GM18867 (cell line): ENCODE results near the gene AMOTL2.
A peak's percentile ranks its signal among the peaks of the same experiment; 100 is the strongest.

Experiments used
- ATAC-seq: cut with Tn5 transposase; IDR thresholded peaks from one replicate; pipeline ENCODE4 v1.9.1; 2021; ENCODE audit warnings: mild to moderate bottlenecking, moderate library complexity; ENCODE audit not compliant: unreplicated experiment

The AMOTL2 gene

DNA sequence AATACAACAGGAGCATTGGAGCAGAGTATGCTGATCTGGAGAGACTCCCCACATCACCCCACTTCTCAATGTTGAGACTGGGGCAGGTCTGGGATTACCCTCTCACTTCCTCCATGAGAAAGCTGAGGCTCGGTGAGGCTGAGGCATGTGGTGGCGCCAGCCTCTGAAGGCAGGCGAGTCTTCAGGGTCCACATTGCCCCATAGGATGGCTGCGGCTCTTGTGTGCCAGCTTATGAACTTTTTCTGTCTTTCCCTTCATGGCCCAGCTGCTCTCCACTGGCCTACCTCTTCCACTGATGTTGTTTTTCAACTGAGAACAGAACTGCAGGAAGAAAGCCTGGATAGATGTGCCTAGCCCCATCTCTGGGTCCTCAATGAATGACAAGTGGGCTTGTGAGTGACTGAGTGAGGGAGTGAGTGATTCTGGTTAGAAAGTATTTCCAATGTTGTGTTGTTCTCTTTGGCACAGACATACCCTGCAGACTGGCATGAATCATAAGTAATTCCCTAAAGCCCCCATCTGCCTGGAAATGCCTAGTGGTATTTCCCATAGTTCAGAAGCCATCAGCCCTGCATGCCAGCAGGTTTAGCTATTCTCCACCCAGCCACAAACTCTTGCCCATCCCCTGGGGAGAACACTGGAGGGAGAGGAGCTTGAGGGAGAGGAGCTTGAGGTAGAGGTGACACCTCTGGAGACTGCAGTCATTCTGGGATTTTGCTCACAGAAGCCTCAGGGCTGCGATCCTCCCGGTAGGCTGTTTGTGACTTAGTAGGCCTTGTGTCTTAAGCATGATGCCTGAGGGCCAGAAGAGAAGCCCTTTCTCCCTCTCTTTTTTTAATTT, 56.9 kb downstream of the AMOTL2 start:
- ATAC-seq = no peak

DNA sequence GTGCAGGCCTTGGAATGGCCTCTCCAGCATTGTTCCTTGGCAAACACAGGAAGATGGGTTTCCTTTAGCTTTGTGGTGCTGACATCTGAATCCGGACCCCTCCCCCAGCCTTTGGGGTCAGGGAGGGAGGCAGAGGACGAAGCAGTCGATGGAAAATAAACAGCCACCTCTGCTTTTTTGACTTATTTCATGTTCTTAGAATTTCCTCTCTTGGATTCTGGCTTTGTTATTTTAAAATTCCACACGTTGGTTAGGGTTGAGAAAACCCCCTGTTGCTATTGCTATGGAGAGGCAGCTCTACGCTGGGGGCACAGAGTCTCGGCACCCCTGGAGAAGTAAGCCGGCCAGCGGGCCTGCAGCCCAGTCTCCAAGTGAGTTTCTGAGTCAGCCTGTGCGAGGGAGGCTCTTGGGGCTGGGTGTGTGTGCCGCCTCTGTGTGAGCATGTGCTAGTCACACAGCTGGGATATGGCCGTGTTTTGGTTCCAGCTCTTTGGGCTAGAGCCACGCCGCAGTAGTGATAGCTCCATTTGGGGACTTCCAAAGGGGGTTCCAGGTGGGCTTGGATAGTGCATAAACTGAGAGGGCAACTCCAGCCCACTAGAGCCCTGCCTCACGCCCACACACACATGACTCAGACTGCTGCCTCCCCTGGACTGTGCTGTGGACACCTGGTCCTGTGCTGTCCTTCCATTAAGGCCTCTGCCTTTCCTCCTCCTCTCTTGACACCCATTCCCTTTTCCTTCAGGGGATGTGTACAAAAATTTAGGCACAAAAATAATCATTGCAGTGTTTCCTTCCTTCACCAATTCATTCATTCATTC, 58.8 kb downstream of the AMOTL2 start:
- no peak for ATAC-seq

DNA sequence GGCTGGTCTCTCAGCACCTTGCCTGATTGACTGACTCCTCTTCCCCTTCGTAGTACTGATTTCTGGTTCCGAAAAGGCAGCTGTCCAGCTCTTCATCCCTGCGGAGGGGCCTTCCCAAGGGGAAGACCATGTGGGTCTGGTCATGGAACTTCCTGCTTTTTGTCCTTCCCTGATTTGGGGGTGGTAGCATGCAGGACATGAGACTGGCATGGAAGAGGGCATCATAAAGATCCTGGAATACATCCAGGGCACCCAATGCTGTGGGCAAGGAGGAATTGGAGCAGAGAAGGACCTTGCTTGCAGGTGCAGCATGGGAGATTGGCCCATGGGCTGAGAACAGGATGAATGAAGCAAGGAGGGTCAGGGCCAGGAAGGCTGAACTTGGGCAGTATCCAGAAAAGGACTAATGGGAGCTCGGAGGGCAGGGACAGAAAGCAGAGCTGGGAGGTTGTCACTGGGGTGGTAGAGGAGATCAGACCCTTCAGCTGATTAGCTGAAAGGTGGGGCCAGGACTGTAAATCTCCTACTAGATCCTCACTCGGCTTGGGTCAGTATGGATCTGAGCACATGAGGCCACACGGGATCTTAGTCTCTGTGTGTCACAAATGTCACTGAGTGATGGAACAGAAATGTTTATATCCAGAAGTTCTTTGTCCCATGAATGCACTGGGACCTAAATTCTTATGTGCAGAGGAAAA, 59.5 kb downstream of the AMOTL2 start:
- no peak for ATAC-seq

DNA sequence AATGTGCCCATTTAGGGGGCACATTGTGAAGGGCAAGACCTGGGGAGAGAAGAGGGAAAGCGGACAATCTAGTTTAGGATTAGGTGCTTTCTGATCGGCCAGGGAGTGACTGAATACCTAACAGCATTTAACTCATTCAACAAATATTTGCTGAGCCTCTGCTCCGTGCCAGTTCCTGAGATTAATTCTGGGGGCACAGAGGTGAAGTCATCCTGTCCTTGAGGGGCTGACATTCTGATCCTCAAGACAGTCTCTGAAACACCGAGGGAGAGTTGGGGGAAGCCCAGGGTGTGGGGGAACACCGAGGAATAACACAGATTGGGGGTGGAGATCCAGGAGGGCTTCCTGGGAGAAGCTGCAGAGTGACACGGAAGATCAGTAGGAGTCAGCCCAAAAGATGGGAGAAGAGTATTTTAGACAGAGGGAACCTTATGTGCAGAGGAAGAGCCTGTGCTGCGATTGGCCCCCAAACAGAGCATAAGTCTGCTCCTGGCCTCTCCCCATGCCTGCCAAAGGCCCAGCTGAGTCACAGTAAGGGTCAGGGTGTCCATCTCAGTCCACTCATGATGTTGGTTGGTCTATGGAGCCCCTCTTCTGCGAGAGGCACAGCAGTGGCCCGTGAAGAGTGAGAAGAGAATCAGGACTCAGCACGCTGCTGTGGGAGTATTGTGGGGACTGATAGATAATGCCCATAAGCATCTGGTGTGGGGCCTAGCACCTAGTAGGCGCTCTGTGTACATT, 60.2 kb downstream of the AMOTL2 start:
- ATAC-seq = no peak

DNA sequence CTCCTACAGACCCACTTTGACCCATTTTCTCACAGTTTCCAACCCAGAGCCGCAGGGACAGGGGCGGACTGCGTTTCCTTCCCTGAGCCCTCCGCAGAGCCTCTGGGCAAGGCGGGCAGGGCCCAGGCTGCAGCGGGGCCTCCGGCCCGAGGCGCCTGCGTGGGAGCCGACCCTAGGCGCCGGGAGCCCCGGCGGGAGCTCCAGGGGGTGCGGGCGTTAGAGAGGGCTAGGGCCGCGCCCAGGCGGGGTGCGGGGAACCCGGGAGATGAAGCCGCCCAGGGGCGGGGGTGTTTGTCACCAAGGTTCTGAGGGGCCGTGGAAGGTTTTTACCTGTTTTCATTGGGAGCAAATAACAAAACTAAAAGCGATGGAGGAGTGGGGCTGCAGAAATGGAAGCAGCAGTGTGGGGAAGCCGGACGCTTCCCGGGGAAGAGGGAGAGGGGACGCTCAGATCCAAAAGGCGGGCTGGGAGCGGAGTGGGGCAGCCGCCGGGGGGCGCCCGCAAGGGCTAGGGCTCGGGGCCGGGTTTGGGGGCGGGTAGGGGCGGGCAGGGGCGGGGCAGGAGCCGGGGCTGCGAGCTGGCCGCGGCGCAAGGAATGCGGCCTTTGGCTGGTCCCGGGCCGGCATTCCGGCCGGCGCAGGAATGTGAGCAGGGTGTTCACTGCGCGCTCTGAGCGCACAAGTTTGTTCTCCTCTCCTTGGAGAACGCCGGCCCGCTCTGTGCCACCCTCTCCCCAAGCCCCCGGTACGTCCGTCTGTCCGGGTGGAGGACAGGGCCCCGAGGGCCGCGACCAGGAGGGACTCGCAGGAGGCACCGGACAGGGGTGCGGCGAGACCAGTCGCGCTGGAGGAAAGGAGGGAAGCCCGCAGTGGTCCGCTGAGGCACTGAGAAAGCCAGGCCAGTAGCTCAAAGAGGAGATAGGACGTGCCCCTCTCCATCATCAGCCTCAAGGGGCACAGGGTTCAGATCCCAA, 61.1 kb downstream of the AMOTL2 start:
- peak; percentile 10 for ATAC-seq

DNA sequence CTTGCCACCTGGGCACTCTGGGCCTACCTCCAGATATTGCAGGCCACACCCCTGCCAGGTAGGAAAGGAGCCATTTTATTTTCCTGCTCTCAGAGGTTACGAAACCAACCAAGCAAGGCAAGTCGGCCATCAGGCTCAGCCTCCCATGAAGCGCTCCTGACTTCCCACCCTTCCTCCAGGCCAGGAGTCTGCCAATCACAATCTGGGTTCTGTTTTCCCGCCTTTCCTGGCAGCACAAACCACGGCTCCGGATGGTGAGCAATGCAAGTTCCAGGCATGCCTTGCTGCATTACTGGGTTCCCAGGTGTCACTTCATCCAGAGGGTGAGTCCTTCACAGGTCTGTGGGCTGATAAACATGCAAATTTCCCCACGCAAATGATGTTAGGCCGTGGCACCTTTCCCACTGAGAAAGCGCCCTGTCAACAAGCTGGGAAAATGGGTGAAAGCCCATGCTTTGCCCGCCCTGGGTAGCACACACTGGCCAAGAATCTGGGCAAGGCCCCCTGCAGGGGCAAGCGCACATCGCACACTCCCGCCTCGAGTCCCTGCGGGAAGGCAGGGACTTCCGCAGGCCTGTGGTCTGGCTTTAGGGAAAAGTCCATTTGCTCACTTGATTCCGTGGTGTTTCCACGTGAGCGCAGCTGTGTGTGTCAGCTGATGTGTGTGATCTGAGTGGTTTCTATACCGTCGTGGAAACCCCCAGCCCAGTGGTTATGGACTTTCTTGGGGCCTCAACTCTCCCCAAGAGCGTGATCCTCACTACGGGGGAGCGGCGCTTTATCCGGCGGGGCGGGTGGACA, 62.0 kb downstream of the AMOTL2 start:
- peak; percentile 51 for ATAC-seq

DNA sequence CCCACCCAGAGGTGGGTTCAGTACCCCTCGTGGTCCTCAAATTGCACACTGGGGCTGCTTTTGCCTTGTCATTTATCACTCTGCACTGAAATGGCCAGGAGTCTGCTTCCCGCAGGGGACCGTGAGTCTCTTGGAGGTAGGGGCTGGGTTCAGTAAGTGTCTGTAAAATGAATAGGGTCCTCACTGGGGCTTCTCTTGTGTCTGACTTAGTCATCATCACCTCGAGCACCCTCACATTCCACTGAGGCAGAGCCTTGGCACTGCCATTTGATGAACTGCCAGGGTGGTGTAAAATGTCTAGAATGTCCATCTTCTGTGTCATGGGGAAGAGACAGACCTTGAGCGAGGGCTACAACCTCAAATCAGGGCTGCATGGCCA, 62.6 kb downstream of the AMOTL2 start:
- ATAC-seq = no peak

DNA sequence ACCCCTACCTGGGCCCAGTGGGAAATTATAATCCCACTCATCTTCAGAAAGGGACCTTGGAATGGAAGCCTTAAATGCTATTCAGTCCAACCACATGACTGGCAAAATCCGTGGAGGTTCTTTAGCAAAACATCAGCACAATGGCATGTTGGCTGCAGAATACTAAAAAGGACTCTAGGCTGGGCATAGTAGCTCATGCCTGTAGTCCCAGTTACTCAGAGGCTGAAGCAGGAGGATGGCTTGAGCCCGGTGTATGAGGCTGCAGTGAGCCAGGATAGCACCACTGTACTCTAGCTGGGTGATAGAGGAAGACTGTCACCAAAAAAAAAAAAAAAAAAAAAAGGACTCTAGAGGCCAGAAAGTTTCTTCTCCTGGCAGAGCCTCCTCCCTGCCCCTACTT, 63.0 kb downstream of the AMOTL2 start:
- ATAC-seq = no peak

DNA sequence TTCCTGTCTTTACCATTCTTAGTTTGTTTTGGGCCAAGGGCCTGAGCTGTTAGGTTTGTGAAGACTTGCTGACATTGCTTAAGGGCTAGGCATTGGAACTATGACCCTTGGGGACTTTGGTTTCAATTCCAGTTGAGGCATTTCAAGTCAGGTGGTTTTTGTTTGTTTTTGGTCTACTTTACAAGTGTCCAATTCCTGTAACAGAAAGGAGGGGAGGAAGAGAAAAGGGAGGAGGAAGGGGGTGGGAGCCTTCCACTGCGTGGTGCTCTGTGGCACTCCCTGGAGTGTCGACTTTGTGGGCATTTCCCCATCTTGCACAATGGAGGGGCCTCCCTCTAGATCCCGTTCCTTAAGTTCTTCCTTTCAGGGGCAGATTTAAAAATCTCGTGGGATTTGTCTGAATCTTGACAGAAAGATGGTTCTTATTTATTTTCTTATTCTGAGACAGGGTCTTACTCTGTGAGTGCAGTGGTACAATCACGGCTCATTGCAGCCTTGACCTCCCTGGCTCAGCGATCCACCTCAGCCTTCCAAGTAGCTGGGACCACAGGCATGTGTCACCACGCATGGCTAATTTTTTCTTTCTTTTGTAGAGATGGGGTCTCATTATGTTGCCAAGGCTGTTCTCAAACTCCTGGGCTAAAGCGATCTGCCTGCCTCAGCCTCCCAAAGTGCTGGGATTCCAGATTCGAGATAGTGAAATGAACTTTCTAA, 64.1 kb downstream of the AMOTL2 start:
- no peak for ATAC-seq

DNA sequence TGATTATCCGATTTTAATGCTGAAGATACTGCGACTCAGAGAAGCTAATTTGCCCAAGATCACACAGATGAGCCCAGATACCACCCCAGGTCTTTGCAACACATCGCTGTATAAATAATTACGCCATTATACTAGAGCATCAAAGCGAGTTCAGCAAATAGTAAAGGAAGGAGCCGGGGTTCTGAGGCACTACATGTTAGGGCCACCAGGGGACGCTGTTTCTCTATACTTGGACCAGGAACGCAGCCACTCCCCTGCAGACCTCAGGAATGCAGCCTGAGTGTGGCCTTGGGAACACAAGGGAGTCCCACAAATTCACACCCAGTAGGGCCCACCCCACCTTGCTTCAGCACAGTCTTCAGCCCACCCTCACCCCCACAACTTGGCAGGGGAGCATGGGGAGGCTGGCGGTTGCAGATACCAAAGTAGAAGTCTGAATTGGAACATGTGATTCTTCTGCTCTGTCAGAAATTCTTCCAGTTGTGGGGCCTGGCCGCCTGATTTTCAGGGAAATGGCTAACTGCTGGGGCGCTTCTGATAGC, 65.8 kb downstream of the AMOTL2 start:
- ATAC-seq = peak; percentile 69

DNA sequence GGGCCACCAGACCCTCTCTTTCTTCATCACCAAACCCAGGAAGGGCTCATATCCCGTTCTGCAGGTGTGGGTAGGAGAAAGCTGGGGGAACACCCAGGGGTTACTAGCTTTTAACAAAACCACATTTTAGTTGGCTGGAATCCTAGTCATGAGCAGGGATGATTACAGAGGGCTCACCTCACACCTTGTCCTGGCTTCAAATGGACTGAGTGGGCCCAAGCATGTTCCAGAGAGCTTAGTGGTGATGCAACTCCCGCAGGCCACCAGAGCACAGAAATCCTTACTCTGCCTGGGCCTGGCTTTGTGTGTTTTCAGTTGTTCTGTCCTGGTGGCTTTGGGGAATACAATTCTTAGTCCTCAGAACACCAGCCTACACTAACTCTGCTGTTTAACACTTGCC, 66.8 kb downstream of the AMOTL2 start:
- ATAC-seq = no peak

DNA sequence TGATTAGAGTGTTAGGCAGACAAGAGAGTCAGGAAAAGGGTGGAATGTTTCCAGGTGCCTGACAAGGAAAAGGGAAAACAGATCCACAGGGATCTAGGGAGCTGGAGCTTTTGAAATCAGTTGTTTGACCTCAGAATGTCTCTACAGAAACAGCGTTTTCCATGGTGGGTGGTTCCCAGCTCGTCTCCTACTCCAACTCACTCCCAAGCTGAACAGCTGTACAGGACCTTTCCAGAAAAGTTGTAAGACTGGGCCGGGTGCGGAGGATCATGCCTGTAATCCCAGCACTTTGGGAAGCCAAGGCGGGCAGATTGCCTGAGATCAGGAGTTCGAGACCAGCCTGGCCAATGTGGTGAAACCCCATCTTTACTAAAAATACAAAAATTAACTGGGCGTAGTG, 67.9 kb downstream of the AMOTL2 start:
- ATAC-seq = no peak
